ENCODE data around the gene BNC2.

BNC2 gene

GRCh38 chr9:16364347-16364746 is 506.1 kb downstream of the BNC2 start:
- no peak for TF ChIP-seq CTCF (IDR thresholded peaks at IDR 0.05; ENCODE audit: low read depth, low read length, missing control alignments)
- Histone ChIP-seq H3K36me3 (replicated peaks) (no peaks in the 10 kb centered on the region), H3K27me3 (replicated peaks) (no peaks in the 10 kb centered on the region), H3K4me3 (ENCODE audit: low read depth, low read length) (no peak overlapping the region), H3K27ac (no peak overlapping the region)
- in situ Hi-C loops (cut with HindIII; ENCODE audit: low pct_ligation_motif_present, low sequenced_read_pairs) = no loop called here
- no peak for DNase-seq

- in situ Hi-C loops (cut with HindIII; ENCODE audit: low pct_ligation_motif_present, low sequenced_read_pairs) = no loop called here
- DNase-seq = no peak
- TF ChIP-seq CTCF (IDR thresholded peaks at IDR 0.05; ENCODE audit: low read depth, low read length, missing control alignments) = no peak
- Histone ChIP-seq H3K27ac (no peak overlapping the region), H3K27me3 (replicated peaks) (no peaks in the 10 kb centered on the region), H3K4me3 (ENCODE audit: low read depth, low read length) (no peak overlapping the region), H3K36me3 (replicated peaks) (no peaks in the 10 kb centered on the region)
These were observed 506.6 kb downstream of the BNC2 start for GRCh38 chr9:16363916-16364315.

GRCh38 chr9:16363073-16363781 is 507.2 kb downstream of the BNC2 start:
- Histone ChIP-seq H3K27me3 (replicated peaks) (no peaks in the 10 kb centered on the region), H3K27ac (no peak overlapping the region), H3K36me3 (replicated peaks) (no peaks in the 10 kb centered on the region), H3K4me3 (ENCODE audit: low read depth, low read length) (no peak overlapping the region)
- DNase-seq = no peak
- in situ Hi-C loops (cut with HindIII; ENCODE audit: low pct_ligation_motif_present, low sequenced_read_pairs) = no loop called here
- no peak for TF ChIP-seq CTCF (IDR thresholded peaks at IDR 0.05; ENCODE audit: low read depth, low read length, missing control alignments)

GRCh38 chr9:16361939-16362338 is 508.5 kb downstream of the BNC2 start:
- Histone ChIP-seq H3K27me3 (replicated peaks) (no peaks in the 10 kb centered on the region), H3K4me3 (ENCODE audit: low read depth, low read length) (no peak overlapping the region), H3K36me3 (replicated peaks) (no peaks in the 10 kb centered on the region), H3K27ac (no peak overlapping the region)
- in situ Hi-C loops (cut with HindIII; ENCODE audit: low pct_ligation_motif_present, low sequenced_read_pairs) = no loop called here
- no peak for DNase-seq
- no peak for TF ChIP-seq CTCF (IDR thresholded peaks at IDR 0.05; ENCODE audit: low read depth, low read length, missing control alignments)

- TF ChIP-seq CTCF (IDR thresholded peaks at IDR 0.05; ENCODE audit: low read depth, low read length, missing control alignments) = no peak
- in situ Hi-C loops (cut with HindIII; ENCODE audit: low pct_ligation_motif_present, low sequenced_read_pairs) = no loop called here
- Histone ChIP-seq H3K36me3 (replicated peaks) (no peaks in the 10 kb centered on the region), H3K27me3 (replicated peaks) (no peaks in the 10 kb centered on the region), H3K27ac (no peak overlapping the region), H3K4me3 (ENCODE audit: low read depth, low read length) (no peak overlapping the region)
- no peak for DNase-seq
These were observed 509.4 kb downstream of the BNC2 start for GRCh38 chr9:16361118-16361517.

- no peaks in the 10 kb centered on the region for H3K27me3 ChIP-seq (replicated peaks)
- H3K36me3 ChIP-seq (replicated peaks) = no peaks in the 10 kb centered on the region
- H3K27ac ChIP-seq = no peak overlapping the region
- H3K4me3 ChIP-seq (ENCODE audit: low read depth, low read length) = no peak overlapping the region
- no peak for TF ChIP-seq CTCF (IDR thresholded peaks at IDR 0.05; ENCODE audit: low read depth, low read length, missing control alignments)
- DNase-seq = no peak
- in situ Hi-C loops (cut with HindIII; ENCODE audit: low pct_ligation_motif_present, low sequenced_read_pairs) = no loop called here
These were observed 510.2 kb downstream of the BNC2 start for GRCh38 chr9:16360247-16360646.
